Cardiac muscle cell (in vitro differentiated cells and primary cell): ENCODE measurements around the gene MIER3. TPM values are rescaled to one million over a fixed set of nuclear protein-coding genes. Genes with fewer than 3 reads are reported as not detected.
A peak's percentile ranks its signal among the peaks of the same experiment; 100 is the strongest.

Experiments
- DNase-seq, 2 donors: peaks; one replicate each; pipeline versions ENCODE4 v3.0.0 to v3.0.0-alpha.2; 2010 to 2017; ENCODE audit warnings: low read depth in 1 of 2, low spot score in 1 of 2
- H3K27ac ChIP-seq: fragments of 200-600 bp; sonication (generic); 2 replicates; pipeline ENCODE4 v1.5.1; 2016
- H3K27me3 ChIP-seq: fragments of 200-600 bp; sonication (generic); 2 replicates; pipeline ENCODE4 v1.6.0; 2016; ENCODE audit warnings: control low read depth
- H3K36me3 ChIP-seq: fragments of 200-600 bp; sonication (generic); 2 replicates; pipeline ENCODE4 v1.5.1; 2016; ENCODE audit warnings: control low read depth
- H3K4me1 ChIP-seq: fragments of 200-600 bp; sonication (generic); 2 replicates; pipeline ENCODE4 v1.8.1; 2017; ENCODE audit warnings: low read depth, mild to moderate bottlenecking, mixed run types
- H3K4me3 ChIP-seq: fragments of 200-600 bp; sonication (generic); 2 replicates; pipeline ENCODE4 v1.5.1; 2016; ENCODE audit warnings: mild to moderate bottlenecking
- H3K9me3 ChIP-seq: fragments of 200-600 bp; sonication (generic); 2 replicates; pipeline ENCODE4 v1.5.1; 2017; ENCODE audit warnings: low read depth, mild to moderate bottlenecking, control low read depth
- CTCF ChIP-seq: IDR thresholded peaks from 2 replicates; pipeline ENCODE4 v1.5.1; 2012; ENCODE audit warnings: low read depth, mild to moderate bottlenecking, low read length
- polyA plus RNA-seq: library from polyadenylated mRNA; unstranded; fragments of >200 nt; fragmentation: Nextera tagmentation; extraction: Ambion mirVana; gene quantifications from 2 replicates; pipeline ENCODE4 v1.2.1, GENCODE V29; 2016
- total RNA-seq: library from RNA; depleted of rRNA; stranded (reverse); fragments of >200 nt; gene quantifications from 2 replicates; pipeline ENCODE4 v1.2.3, GENCODE V29; 2016

MIER3 gene
- total RNA-seq (16.0 and 17.4 TPM in 2 replicates), polyA plus RNA-seq (7.2 and 10.7 TPM in 2 replicates)

- Histone ChIP-seq H3K36me3 (peaks cover 5% of the 10 kb centered on the region), H3K4me3 (peak within 1 kb of the TSS; percentile 84), H3K4me1 (peaks cover 8% of the 10 kb centered on the region), H3K27me3 (peaks cover 40% of the 10 kb centered on the region), H3K27ac (peak within 1 kb of the TSS; percentile 99), H3K9me3 (no peaks in the 10 kb centered on the region)
- TF ChIP-seq CTCF = no peak
- peak; percentile 81 to 94 for DNase-seq
These were observed at the start of gene MIER3 for GRCh38 chr5:56951946-56952691. Gene MIER3 (minus strand): TSS chr5:56952123. CDS start chr5:56952102, 21 bp downstream.

- Histone ChIP-seq H3K9me3 (no peaks in the 10 kb centered on the region), H3K36me3 (no peaks in the 10 kb centered on the region), H3K4me1 (no peaks in the 10 kb centered on the region), H3K27ac (no peak overlapping the region), H3K4me3 (no peak overlapping the region), H3K27me3 (peaks cover 15% of the 10 kb centered on the region)
- DNase-seq = no peak
- TF ChIP-seq CTCF = no peak
These were observed 43.7 kb upstream of the MIER3 start for GRCh38 chr5:56995596-56995995.

GRCh38 chr5:56993241-56993640 lies 41.3 kb upstream of the MIER3 start:
- no peak overlapping the region for H3K27ac ChIP-seq
- no peak overlapping the region for H3K4me3 ChIP-seq
- TF ChIP-seq CTCF = no peak
- H3K36me3 ChIP-seq = no peaks in the 10 kb centered on the region
- H3K9me3 ChIP-seq = no peaks in the 10 kb centered on the region
- no peaks in the 10 kb centered on the region for H3K4me1 ChIP-seq
- H3K27me3 ChIP-seq = peaks cover 19% of the 10 kb centered on the region
- DNase-seq = peak in 1 of 2 donors; percentile 58

- Histone ChIP-seq H3K9me3 (no peaks in the 10 kb centered on the region), H3K27ac (no peak overlapping the region), H3K4me1 (no peaks in the 10 kb centered on the region), H3K36me3 (no peaks in the 10 kb centered on the region), H3K27me3 (peaks cover 19% of the 10 kb centered on the region), H3K4me3 (no peak overlapping the region)
- TF ChIP-seq CTCF = no peak
- no peak for DNase-seq
These were observed 37.8 kb upstream of the MIER3 start for GRCh38 chr5:56989676-56990075.

- DNase-seq = no peak
- Histone ChIP-seq H3K4me3 (no peak overlapping the region), H3K9me3 (no peaks in the 10 kb centered on the region), H3K27ac (no peak overlapping the region), H3K36me3 (no peaks in the 10 kb centered on the region), H3K27me3 (peaks cover 11% of the 10 kb centered on the region), H3K4me1 (no peaks in the 10 kb centered on the region)
- TF ChIP-seq CTCF = no peak
These were observed 36.6 kb upstream of the MIER3 start for GRCh38 chr5:56988490-56988889.
